HG03039 (cell line): ENCODE measurements around the gene TUSC2.
"Not testable (repeated sequence)": the region's sequence is repeated elsewhere in the genome, so short reads cannot be mapped to it uniquely, and the experiment has no call there.

Experiments used
- ATAC-seq: cut with Tn5 transposase; IDR thresholded peaks from one replicate; pipeline ENCODE4 v1.9.1; 2021; ENCODE audit warnings: mild to moderate bottlenecking, moderate library complexity; ENCODE audit not compliant: unreplicated experiment

TUSC2 gene

GRCh38 chr3:50319894-50320625 lies 8.0 kb downstream of the TUSC2 start:
- ATAC-seq: no peak

- no peak for ATAC-seq
Measured at GRCh38 chr3:50319181-50319893, 8.7 kb downstream of the TUSC2 start.

GRCh38 chr3:50318615-50319014 lies 9.4 kb downstream of the TUSC2 start:
- no peak for ATAC-seq

- ATAC-seq: no peak
Measured at GRCh38 chr3:50318163-50318562, 9.9 kb downstream of the TUSC2 start.

GRCh38 chr3:50317300-50317699 lies 10.7 kb downstream of the TUSC2 start:
- no peak for ATAC-seq

GRCh38 chr3:50316657-50317242 lies 11.3 kb downstream of the TUSC2 start:
- no peak for ATAC-seq

- ATAC-seq: no peak
Measured at GRCh38 chr3:50314816-50315215, 13.2 kb downstream of the TUSC2 start.

GRCh38 chr3:50314342-50314741 lies 13.7 kb downstream of the TUSC2 start:
- ATAC-seq: no peak

- not testable (repeated sequence) for ATAC-seq
Measured at GRCh38 chr3:50312041-50312440, 16.0 kb downstream of the TUSC2 start.

GRCh38 chr3:50304601-50305000 lies 23.4 kb downstream of the TUSC2 start:
- no peak for ATAC-seq

GRCh38 chr3:50303013-50303815 lies 24.8 kb downstream of the TUSC2 start, which contains the start of gene HYAL1:
TSS of gene HYAL1 (minus strand) at chr3:50303574. CDS start at chr3:50302956, 618 bp downstream.
- no peak for ATAC-seq

- no peak for ATAC-seq
Measured at GRCh38 chr3:50302095-50303012, 25.7 kb downstream of the TUSC2 start.

GRCh38 chr3:50300681-50301254 lies 27.3 kb downstream of the TUSC2 start:
- no peak for ATAC-seq

- no peak for ATAC-seq
Measured at GRCh38 chr3:50299929-50300680, 27.9 kb downstream of the TUSC2 start.

- no peak for ATAC-seq
Measured at GRCh38 chr3:50299638-50299928, 28.4 kb downstream of the TUSC2 start.

GRCh38 chr3:50298836-50299637 lies 29.0 kb downstream of the TUSC2 start, which contains the start of the genes HYAL3 and NAA80:
TSS of gene HYAL3 (minus strand) at chr3:50299405. CDS start at chr3:50295602, 3,803 bp downstream.
TSS of gene NAA80 (minus strand) at chr3:50299405. CDS start at chr3:50297463, 1,942 bp downstream.
- ATAC-seq: peak; percentile 77

GRCh38 chr3:50297896-50298725 lies 29.9 kb downstream of the TUSC2 start:
- no peak for ATAC-seq
